Activated naive CD4-positive, alpha-beta T cell treated with anti-CD3 and anti-CD28 coated beads, Interleukin-2, amount 10 ng/mL, durations not matched to agents 7 days and 5 days (primary cell): ENCODE data around the gene GHDC.
"Not testable (repeated sequence)": the region's sequence is repeated elsewhere in the genome, so short reads cannot be mapped to it uniquely, and the experiment has no call there.

Experiments used
- CTCF ChIA-PET: fragments of 350-600 bp; sonication (Branson Sonifier 250); formaldehyde crosslinking; loops from one replicate; lab custom pipeline; 2021; ENCODE audit warnings: antibody characterized with exemption; lab: Charles Lee
- DNase-seq: peaks from one replicate; pipeline ENCODE4 v3.0.0-alpha.2; 2020
- H3K27ac Mint-ChIP-seq: one replicate; pipeline ENCODE4 v1.8.0; 2021; ENCODE audit warnings: mild to moderate bottlenecking, moderate library complexity, mixed read lengths
- H3K27me3 Mint-ChIP-seq: one replicate; pipeline ENCODE4 v1.8.0; 2021; ENCODE audit warnings: mild to moderate bottlenecking, mixed read lengths
- H3K36me3 Mint-ChIP-seq: one replicate; pipeline ENCODE4 v1.8.0; 2021; ENCODE audit warnings: mixed read lengths
- H3K4me1 Mint-ChIP-seq: one replicate; pipeline ENCODE4 v1.8.0; 2021; ENCODE audit warnings: mixed read lengths
- H3K4me3 Mint-ChIP-seq: one replicate; pipeline ENCODE4 v1.8.0; 2021; ENCODE audit warnings: mild to moderate bottlenecking, moderate library complexity, mixed read lengths
- H3K9me3 Mint-ChIP-seq: one replicate; pipeline ENCODE4 v1.8.0; 2021; ENCODE audit warnings: mixed read lengths

The GHDC gene

DNA sequence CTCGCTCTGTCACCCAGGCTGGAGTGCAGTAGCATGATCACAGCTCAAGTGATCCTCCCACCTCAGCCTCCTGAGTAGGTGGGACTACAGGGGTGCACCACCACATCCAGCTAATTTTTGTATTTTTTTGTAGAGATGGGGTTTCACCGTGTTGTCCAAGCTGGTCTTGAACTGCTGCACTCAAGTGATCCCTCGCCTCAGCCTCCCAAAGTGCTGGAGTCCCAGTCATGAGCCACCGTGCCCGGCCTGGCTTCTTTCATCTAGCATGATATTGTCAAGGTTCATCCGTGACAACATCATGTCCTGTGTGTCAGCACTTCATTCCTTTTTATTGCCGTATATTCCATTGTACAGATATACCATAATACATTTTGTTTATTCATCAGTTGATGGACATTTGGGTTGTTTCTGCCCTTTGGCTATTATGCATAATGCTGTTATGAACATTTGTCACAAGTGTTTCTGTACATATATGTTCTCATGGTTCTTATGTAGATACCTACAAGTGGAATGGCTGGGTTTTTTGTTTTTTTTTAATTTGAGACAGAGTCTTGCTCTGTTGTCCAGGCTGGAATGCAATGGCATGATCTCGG, 3.4 kb upstream of the GHDC start:
- H3K36me3 Mint-ChIP-seq = peaks cover 29% of the 10 kb centered on the region
- no peaks in the 10 kb centered on the region for H3K27me3 Mint-ChIP-seq
- peaks cover 22% of the 10 kb centered on the region for H3K4me1 Mint-ChIP-seq
- no peaks in the 10 kb centered on the region for H3K9me3 Mint-ChIP-seq
- H3K27ac Mint-ChIP-seq = no peak overlapping the region
- CTCF ChIA-PET = interaction anchor here (1.2 kb wide), 1 partner anchor 24 kb away, joined by 3 read pairs; no protein-coding TSS in a partner anchor
- H3K4me3 Mint-ChIP-seq = no peak overlapping the region
- DNase-seq = no peak

GRCh38 chr17:42193216-42193968, 902 bp downstream of the GHDC start:
- Mint-ChIP-seq H3K27ac (peak overlapping the region; percentile 80), H3K27me3 (no peaks in the 10 kb centered on the region), H3K36me3 (peaks cover 2% of the 10 kb centered on the region), H3K4me1 (peaks cover 30% of the 10 kb centered on the region), H3K4me3 (peak overlapping the region; percentile 86), H3K9me3 (no peaks in the 10 kb centered on the region)
- no peak for DNase-seq
- CTCF ChIA-PET = interaction anchor here (1.4 to 2.1 kb wide), 3 partner anchors 9 to 63 kb away, joined by 5 to 13 read pairs (median 11); partner anchors contain the start of gene KCNH4

- CTCF ChIA-PET = interaction anchor here (2.0 kb wide), 1 partner anchor 8 kb away, joined by 11 read pairs; no protein-coding TSS in a partner anchor
- Mint-ChIP-seq H3K27ac (no peak overlapping the region), H3K9me3 (no peaks in the 10 kb centered on the region), H3K36me3 (peaks cover 2% of the 10 kb centered on the region), H3K27me3 (no peaks in the 10 kb centered on the region), H3K4me1 (peaks cover 30% of the 10 kb centered on the region), H3K4me3 (peak overlapping the region; percentile 86)
- DNase-seq = no peak
Measured at GRCh38 chr17:42192189-42193126, 1.8 kb downstream of the GHDC start.

GRCh38 chr17:42191275-42191608, 3.1 kb downstream of the GHDC start:
- Mint-ChIP-seq H3K27me3 (peaks cover 3% of the 10 kb centered on the region), H3K4me1 (peaks cover 28% of the 10 kb centered on the region), H3K4me3 (no peak overlapping the region), H3K27ac (no peak overlapping the region), H3K9me3 (no peaks in the 10 kb centered on the region), H3K36me3 (peaks cover 2% of the 10 kb centered on the region)
- no peak for DNase-seq
- CTCF ChIA-PET = interaction anchor here (0.6 kb wide), 1 partner anchor 441 kb away, joined by 4 read pairs; no protein-coding TSS in a partner anchor

GRCh38 chr17:42190491-42191274, 3.6 kb downstream of the GHDC start:
- no peak overlapping the region for H3K4me3 Mint-ChIP-seq
- peaks cover 27% of the 10 kb centered on the region for H3K4me1 Mint-ChIP-seq
- no peak overlapping the region for H3K27ac Mint-ChIP-seq
- DNase-seq = no peak
- CTCF ChIA-PET = interaction anchor here (1.0 to 1.2 kb wide), 2 partner anchors 9 to 32 kb away, joined by 4 to 6 read pairs; partner anchors contain the start of gene KCNH4
- no peaks in the 10 kb centered on the region for H3K9me3 Mint-ChIP-seq
- peaks cover 2% of the 10 kb centered on the region for H3K36me3 Mint-ChIP-seq
- H3K27me3 Mint-ChIP-seq = peaks cover 7% of the 10 kb centered on the region

DNA sequence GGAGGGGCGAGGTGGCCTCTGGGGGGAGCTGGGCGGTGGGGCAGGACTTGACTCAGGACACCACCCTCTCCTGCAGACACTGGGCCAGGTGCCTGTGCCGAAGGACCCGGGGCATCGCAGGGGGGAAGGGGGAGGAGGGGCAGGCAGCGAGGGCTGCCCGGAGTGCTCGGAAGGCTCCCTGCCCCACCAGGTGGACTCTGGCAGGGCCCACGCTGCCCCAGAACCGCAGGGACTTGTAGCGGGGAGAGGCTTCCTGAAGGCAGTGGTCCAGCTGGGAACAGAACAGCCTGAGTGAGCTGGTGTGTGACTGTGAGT, 4.7 kb downstream of the GHDC start:
- Mint-ChIP-seq H3K27me3 (peaks cover 18% of the 10 kb centered on the region), H3K4me3 (no peak overlapping the region), H3K27ac (no peak overlapping the region), H3K9me3 (no peaks in the 10 kb centered on the region), H3K36me3 (peaks cover 2% of the 10 kb centered on the region), H3K4me1 (peaks cover 31% of the 10 kb centered on the region)
- no peak for DNase-seq
- CTCF ChIA-PET = interaction anchor here (1.0 to 3.6 kb wide), 3 partner anchors 8 to 214 kb away, joined by 4 to 12 read pairs (median 6); partner anchors contain the start of gene KCNH4

- Mint-ChIP-seq H3K4me3 (no peak overlapping the region), H3K4me1 (peaks cover 31% of the 10 kb centered on the region)
- CTCF ChIA-PET = interaction anchor here (1.2 to 3.6 kb wide), 2 partner anchors 9 to 214 kb away, joined by 3 to 12 read pairs; no protein-coding TSS in a partner anchor
Measured at GRCh38 chr17:42188749-42189650, 5.3 kb downstream of the GHDC start.

GRCh38 chr17:42187833-42188232, 6.5 kb downstream of the GHDC start:
- no peak overlapping the region for H3K27ac Mint-ChIP-seq
- H3K9me3 Mint-ChIP-seq = no peaks in the 10 kb centered on the region
- H3K4me3 Mint-ChIP-seq = no peak overlapping the region
- peaks cover 2% of the 10 kb centered on the region for H3K36me3 Mint-ChIP-seq
- DNase-seq = no peak
- H3K4me1 Mint-ChIP-seq = peaks cover 31% of the 10 kb centered on the region
- peaks cover 31% of the 10 kb centered on the region for H3K27me3 Mint-ChIP-seq
- CTCF ChIA-PET = interaction anchor here (1.0 to 3.6 kb wide), 3 partner anchors 8 to 218 kb away, joined by 3 to 12 read pairs (median 4); no protein-coding TSS in a partner anchor

More at GRCh38 chr17:42188749-42189650, 5.3 kb downstream of the GHDC start:
- DNase-seq = no peak
- H3K27ac Mint-ChIP-seq = no peak overlapping the region
- H3K36me3 Mint-ChIP-seq = peaks cover 2% of the 10 kb centered on the region
- H3K9me3 Mint-ChIP-seq = no peaks in the 10 kb centered on the region
- peaks cover 20% of the 10 kb centered on the region for H3K27me3 Mint-ChIP-seq

GRCh38 chr17:42186191-42186590, 8.1 kb downstream of the GHDC start:
- not testable (repeated sequence) for H3K36me3 Mint-ChIP-seq, DNase-seq, H3K9me3 Mint-ChIP-seq, H3K4me3 Mint-ChIP-seq, H3K27ac Mint-ChIP-seq
- CTCF ChIA-PET = interaction anchor here (0.7 kb wide), 1 partner anchor 19 kb away, joined by 4 read pairs; no protein-coding TSS in a partner anchor
- peaks cover 46% of the 10 kb centered on the region for H3K27me3 Mint-ChIP-seq
- H3K4me1 Mint-ChIP-seq = peaks cover 43% of the 10 kb centered on the region

DNA sequence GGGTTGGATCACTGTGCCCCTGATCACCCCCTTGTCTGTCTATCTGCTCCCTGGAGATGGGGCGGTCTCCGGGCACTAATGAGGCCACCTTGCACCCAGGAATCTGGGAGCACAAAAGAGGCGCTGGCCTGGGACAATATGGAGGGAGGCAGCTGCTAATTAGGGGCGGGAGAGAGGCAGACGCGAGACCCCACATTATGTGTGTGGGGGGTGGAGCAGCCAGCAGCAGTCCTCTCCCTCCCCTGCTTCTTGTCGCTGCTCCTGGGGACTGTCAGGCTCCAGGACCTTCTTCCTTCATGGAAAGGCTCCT, 8.7 kb downstream of the GHDC start:
- Mint-ChIP-seq H3K4me1 (peaks cover 47% of the 10 kb centered on the region), H3K27ac (no peak overlapping the region)

DNA sequence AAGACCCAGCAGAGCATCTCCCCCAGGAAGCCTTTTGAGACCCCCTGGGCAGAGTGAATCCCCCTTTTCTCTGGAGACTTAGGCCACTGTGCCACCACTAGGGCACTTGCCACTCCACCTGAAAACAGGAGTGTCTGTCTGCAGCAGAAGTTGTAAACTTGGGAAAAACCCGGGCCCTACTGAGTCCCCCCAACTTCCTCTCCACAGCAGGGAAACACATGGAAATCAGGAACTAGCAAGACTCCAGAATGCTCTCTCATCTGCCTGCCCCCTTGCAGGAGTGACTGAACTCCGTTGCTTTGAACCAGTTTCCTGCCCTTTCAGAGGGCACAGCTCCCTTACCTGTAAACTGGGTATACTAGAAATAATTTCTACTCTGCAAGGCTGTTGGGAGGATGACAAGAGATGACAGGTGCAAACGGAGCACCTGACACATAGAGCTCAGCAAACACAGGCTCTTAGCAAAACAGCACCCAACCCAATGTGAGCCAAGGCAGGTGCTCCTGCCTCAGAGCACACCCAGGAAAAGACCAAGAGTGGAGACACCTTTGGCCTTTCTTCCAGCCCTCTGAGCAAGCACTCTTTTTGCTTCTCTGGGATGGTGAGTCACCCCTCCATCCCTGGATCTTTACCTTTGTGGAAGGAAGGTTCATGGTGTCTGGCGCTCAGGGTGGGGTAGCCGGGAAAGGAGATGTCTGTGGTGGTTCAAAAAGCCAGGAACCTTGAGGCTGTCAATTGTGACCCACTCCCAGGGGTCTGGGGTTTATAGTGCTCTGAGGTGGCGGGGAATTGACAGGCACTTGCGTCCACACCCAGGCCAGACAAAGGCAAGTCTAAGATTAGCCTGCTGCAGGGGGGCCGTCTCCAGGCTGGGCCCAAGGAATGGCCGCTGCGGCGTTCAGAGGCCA, 9.3 kb downstream of the GHDC start, which contains the start of gene HCRT:
Gene HCRT, minus strand, starts transcription at position 740 of the 908 bp plus-strand sequence. Its CDS starts 87 bp downstream, at position 653.
- H3K4me1 Mint-ChIP-seq = peaks cover 52% of the 10 kb centered on the region
- CTCF ChIA-PET = interaction anchor here (1.0 to 2.1 kb wide), 3 partner anchors 9 to 217 kb away, joined by 3 to 11 read pairs (median 4); partner anchors contain the start of gene GHDC
- no peaks in the 10 kb centered on the region for H3K36me3 Mint-ChIP-seq

More for the DNA sequence above, 8.7 kb downstream of the GHDC start:
- peaks cover 52% of the 10 kb centered on the region for H3K27me3 Mint-ChIP-seq
- H3K4me3 Mint-ChIP-seq = no peak overlapping the region
- no peaks in the 10 kb centered on the region for H3K9me3 Mint-ChIP-seq
- no peak for DNase-seq
- peaks cover 2% of the 10 kb centered on the region for H3K36me3 Mint-ChIP-seq
- CTCF ChIA-PET = interaction anchor here (0.7 to 1.1 kb wide), 2 partner anchors 18 to 101 kb away, joined by 3 to 4 read pairs; no protein-coding TSS in a partner anchor

More for the DNA sequence above, 9.3 kb downstream of the GHDC start, which contains the start of gene HCRT:
- H3K27ac Mint-ChIP-seq = peak within 1 kb of the TSS; percentile 67
- H3K4me3 Mint-ChIP-seq = peak within 1 kb of the TSS; percentile 82
- no peaks in the 10 kb centered on the region for H3K9me3 Mint-ChIP-seq
- peaks cover 58% of the 10 kb centered on the region for H3K27me3 Mint-ChIP-seq
- DNase-seq = no peak
